Common myeloid progenitor, CD34-positive (primary cell): ENCODE measurements around the gene SYCN.

Experiments used
- CTCF ChIA-PET: fragments of 350-600 bp; sonication (Branson Sonifier 250); formaldehyde crosslinking; loops from one replicate; lab custom pipeline; 2021; ENCODE audit warnings: antibody characterized with exemption; lab: Charles Lee
- POLR2A ChIA-PET: fragments of 350-600 bp; sonication (Branson Sonifier 250); formaldehyde crosslinking; loops from one replicate; lab custom pipeline; 2021; ENCODE audit warnings: antibody characterized with exemption; lab: Charles Lee
- DNase-seq, 3 donors: peaks; one replicate each; pipeline versions ENCODE4 v3.0.0 to v3.0.0-alpha.2; 2013
- H3K27ac ChIP-seq, 2 experiments: 1 replicate in 1 of 2; 2 replicates in 1 of 2; pipeline ENCODE4 v1.7.0; 2013; ENCODE audit warnings: inconsistent platforms in 2 of 2, low read length in 2 of 2, mild to moderate bottlenecking in 2 of 2, low read depth in 1 of 2, moderate library complexity in 1 of 2; ENCODE audit not compliant: severe bottlenecking in 2 of 2, insufficient read depth in 1 of 2, poor library complexity in 1 of 2
- H3K27me3 ChIP-seq, 5 experiments: replicated peaks in 2 of 5; 1 replicate in 3 of 5; 2 replicates in 2 of 5; pipeline versions ENCODE4 v1.6.1 to v1.7.0; 2013; ENCODE audit warnings: low read length in 4 of 5, mild to moderate bottlenecking in 2 of 5, moderate library complexity in 2 of 5, inconsistent platforms in 1 of 5; ENCODE audit not compliant: insufficient read depth in 5 of 5, control insufficient read depth in 4 of 5
- H3K36me3 ChIP-seq, 4 experiments: 1 replicate in 2 of 4; 2 replicates in 2 of 4; pipeline versions ENCODE4 v1.6.1 to v1.7.0; 2013; ENCODE audit warnings: low read length in 3 of 4, control low read depth in 1 of 4, mild to moderate bottlenecking in 1 of 4; ENCODE audit not compliant: control insufficient read depth in 4 of 4, insufficient read depth in 4 of 4
- H3K4me1 ChIP-seq, 4 experiments: 1 replicate in 3 of 4; 2 replicates in 1 of 4; pipeline versions ENCODE4 v1.6.1 to v1.7.1; 2013; ENCODE audit warnings: low read length in 3 of 4, mild to moderate bottlenecking in 3 of 4, control low read depth in 1 of 4, inconsistent platforms in 1 of 4, moderate library complexity in 1 of 4; ENCODE audit not compliant: control insufficient read depth in 4 of 4, insufficient read depth in 4 of 4; ENCODE audit errors: control extremely low read depth in 1 of 4
- H3K4me3 ChIP-seq, 7 experiments: 1 replicate in 4 of 7; 2 replicates in 3 of 7; pipeline versions ENCODE4 v1.5.1 to v1.7.0; 2013; ENCODE audit warnings: mild to moderate bottlenecking in 7 of 7, low read length in 6 of 7, moderate library complexity in 6 of 7, inconsistent platforms in 2 of 7, low read depth in 2 of 7, control low read depth in 1 of 7; ENCODE audit not compliant: insufficient read depth in 4 of 7, control insufficient read depth in 1 of 7; ENCODE audit errors: extremely low read depth in 1 of 7
- H3K9me3 ChIP-seq, 5 experiments: 1 replicate in 4 of 5; 2 replicates in 1 of 5; pipeline versions ENCODE4 v1.6.1 to v1.7.1; 2013; ENCODE audit warnings: low read length in 4 of 5, mild to moderate bottlenecking in 2 of 5, inconsistent platforms in 1 of 5, low read depth in 1 of 5, moderate library complexity in 1 of 5; ENCODE audit not compliant: control insufficient read depth in 4 of 5, insufficient read depth in 2 of 5; ENCODE audit errors: control extremely low read depth in 1 of 5
- WGBS: methylation state at CpG from one replicate; pipeline ENCODE4 v1.1.5; 2013; ENCODE audit not compliant: insufficient coverage; 5-methylcytosine and 5-hydroxymethylcytosine counted together

SYCN gene

GRCh38 chr19:39170386-39171231, 33.5 kb downstream of the SYCN start:
- Histone ChIP-seq H3K9me3 (no peaks in the 10 kb centered on the region), H3K36me3 (peaks cover 9 to 48% (median 17%) of the 10 kb centered on the region in 4 experiments), H3K4me3 (no peak overlapping the region), H3K4me1 (peaks cover 0 to 2% (median 0%) of the 10 kb centered on the region in 4 experiments), H3K27ac (no peak overlapping the region), H3K27me3 (no peaks in the 10 kb centered on the region)
- DNase-seq, result no peak
- CTCF ChIA-PET, result no interaction called here
- POLR2A ChIA-PET, result no interaction called here
- WGBS, result 98% methylated on average over 16 of the region's 17 CpGs

- Histone ChIP-seq H3K27ac (no peak overlapping the region), H3K4me3 (no peak overlapping the region), H3K36me3 (peaks cover 9 to 34% (median 18%) of the 10 kb centered on the region in 4 experiments), H3K4me1 (peaks cover 0 to 2% (median 0%) of the 10 kb centered on the region in 4 experiments), H3K9me3 (no peaks in the 10 kb centered on the region), H3K27me3 (no peaks in the 10 kb centered on the region)
- CTCF ChIA-PET, result no interaction called here
- WGBS, result 95% methylated on average over 26 of the region's 36 CpGs
- POLR2A ChIA-PET, result no interaction called here
- no peak for DNase-seq
Observed at GRCh38 chr19:39169143-39169810, 34.8 kb downstream of the SYCN start.

- H3K27me3 ChIP-seq, result no peaks in the 10 kb centered on the region
- H3K4me1 ChIP-seq, result peaks cover 0 to 2% (median 0%) of the 10 kb centered on the region in 4 experiments
- peaks cover 9 to 29% (median 18%) of the 10 kb centered on the region in 4 experiments for H3K36me3 ChIP-seq
- no peak overlapping the region for H3K4me3 ChIP-seq
- DNase-seq, result no peak
- ChIA-PET CTCF (no interaction called here), POLR2A (no interaction called here)
- no peak overlapping the region for H3K27ac ChIP-seq
- H3K9me3 ChIP-seq, result no peaks in the 10 kb centered on the region
- 97% methylated on average over 20 of the region's 23 CpGs for WGBS
Observed at GRCh38 chr19:39168258-39169142, 35.6 kb downstream of the SYCN start.

GRCh38 chr19:39167461-39168257, 36.4 kb downstream of the SYCN start:
- Histone ChIP-seq H3K27ac (no peak overlapping the region), H3K36me3 (peaks cover 9 to 24% (median 18%) of the 10 kb centered on the region in 4 experiments), H3K4me3 (no peak overlapping the region), H3K9me3 (no peaks in the 10 kb centered on the region), H3K4me1 (peaks cover 0 to 2% (median 0%) of the 10 kb centered on the region in 4 experiments), H3K27me3 (no peaks in the 10 kb centered on the region)
- DNase-seq, result no peak
- 93% methylated on average over 16 of the region's 25 CpGs for WGBS
- POLR2A ChIA-PET, result no interaction called here
- CTCF ChIA-PET, result no interaction called here

- POLR2A ChIA-PET, result no interaction called here
- 94% methylated on average over 18 of the region's 24 CpGs for WGBS
Observed at GRCh38 chr19:39166571-39167391, 37.3 kb downstream of the SYCN start.

GRCh38 chr19:39165857-39166256, 38.2 kb downstream of the SYCN start:
- no peak overlapping the region for H3K27ac ChIP-seq
- CTCF ChIA-PET, result no interaction called here

More at GRCh38 chr19:39166571-39167391, 37.3 kb downstream of the SYCN start:
- no peak for DNase-seq
- Histone ChIP-seq H3K9me3 (no peaks in the 10 kb centered on the region), H3K4me3 (no peak overlapping the region), H3K27ac (no peak overlapping the region), H3K27me3 (no peaks in the 10 kb centered on the region), H3K36me3 (peaks cover 9 to 17% (median 14%) of the 10 kb centered on the region in 4 experiments), H3K4me1 (no peaks in the 10 kb centered on the region)
- CTCF ChIA-PET, result interaction anchor here (0.8 kb wide), 1 partner anchor 47 kb away, joined by 3 read pairs; no protein-coding TSS in a partner anchor

More at GRCh38 chr19:39165857-39166256, 38.2 kb downstream of the SYCN start:
- no peaks in the 10 kb centered on the region for H3K27me3 ChIP-seq
- no peak for DNase-seq
- H3K4me1 ChIP-seq, result peaks cover 0 to 3% (median under 1%) of the 10 kb centered on the region in 4 experiments
- H3K36me3 ChIP-seq, result peaks cover 5 to 13% (median 11%) of the 10 kb centered on the region in 4 experiments
- no peaks in the 10 kb centered on the region for H3K9me3 ChIP-seq
- POLR2A ChIA-PET, result no interaction called here
- 100% methylated on average over 1 of the region's 7 CpGs for WGBS
- H3K4me3 ChIP-seq, result no peak overlapping the region
